Left lobe of liver (tissue), 2 donors: ENCODE measurements around the gene ITPK1. TPM values are rescaled to one million over a fixed set of nuclear protein-coding genes. Genes with fewer than 3 reads are reported as not detected.
"Not testable (repeated sequence)": the region's sequence is repeated elsewhere in the genome, so short reads cannot be mapped to it uniquely, and the experiment has no call there.

Experiments used
- ATAC-seq: fragments of 200-7000 bp; cut with Tn5 transposase; one replicate; pipeline ENCODE4 v1.9.1; 2020; ENCODE audit warnings: mild to moderate bottlenecking, moderate library complexity
- DNase-seq: peaks from one replicate; pipeline ENCODE4 v3.0.0-alpha.2; 2020; ENCODE audit warnings: low spot score
- total RNA-seq: library from RNA; stranded (reverse); gene quantifications from one replicate; pipeline ENCODE4 v1.2.1, GENCODE V29; 2021
- donor health status: DM: no; HTN: no; CAD: no; lungs with moderate emphysema.
- donor health status: DM: no; HTN: yes; CAD: no.

Gene ITPK1
- total RNA-seq, 1 donor from 2014 or later: 61.3 TPM

GRCh38 chr14:93131257-93131820, 15.6 kb upstream of the ITPK1 start:
- not testable (repeated sequence) for DNase-seq, ATAC-seq

DNA sequence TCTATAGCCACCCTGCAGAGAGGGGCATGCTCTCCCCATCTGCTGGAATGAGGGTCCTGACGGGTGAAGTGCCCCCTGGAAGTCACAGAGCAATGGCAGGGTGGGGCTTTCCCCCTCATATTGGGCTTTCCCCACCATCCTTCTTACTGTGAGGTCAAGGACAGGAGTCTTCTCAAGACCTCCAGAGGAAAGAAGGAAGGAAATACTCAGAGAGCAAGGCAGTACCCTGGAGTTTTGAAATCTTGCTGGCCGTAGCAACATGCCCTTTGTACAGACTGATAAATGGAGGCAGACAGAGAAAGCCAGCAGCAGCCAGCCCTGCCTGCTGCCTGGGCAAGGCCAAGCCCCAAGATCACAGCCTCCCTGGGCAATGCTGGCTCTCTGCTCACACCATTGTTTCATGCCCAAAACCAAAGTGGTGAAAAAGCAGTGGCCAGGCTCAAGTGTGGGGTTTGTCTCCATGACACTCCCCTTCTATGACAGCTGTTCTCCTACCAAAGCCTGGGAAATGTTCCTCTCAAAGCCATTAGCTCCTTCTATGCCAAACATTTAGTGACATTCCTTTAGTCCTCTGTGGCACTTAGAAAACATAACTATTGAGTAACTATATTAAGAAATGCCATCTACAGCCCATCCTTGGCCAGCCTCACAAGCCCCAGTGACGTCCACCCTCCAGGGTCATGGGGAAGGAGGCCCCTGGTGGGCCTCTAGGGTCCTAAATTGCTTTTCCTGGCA, 13.2 kb upstream of the ITPK1 start:
- DNase-seq: no peak
- ATAC-seq: peak; percentile 26

GRCh38 chr14:93126111-93126510, 10.4 kb upstream of the ITPK1 start:
- no peak for DNase-seq

GRCh38 chr14:93122826-93123225, 7.1 kb upstream of the ITPK1 start:
- ATAC-seq (peak; percentile 93), DNase-seq (peak; percentile 89)

More at GRCh38 chr14:93126111-93126510, 10.4 kb upstream of the ITPK1 start:
- ATAC-seq: no peak

GRCh38 chr14:93121030-93121834, 5.5 kb upstream of the ITPK1 start:
- DNase-seq (no peak), ATAC-seq (no peak)

- DNase-seq: no peak
- ATAC-seq: no peak
These were observed 4.8 kb upstream of the ITPK1 start for GRCh38 chr14:93120517-93120916.

DNA sequence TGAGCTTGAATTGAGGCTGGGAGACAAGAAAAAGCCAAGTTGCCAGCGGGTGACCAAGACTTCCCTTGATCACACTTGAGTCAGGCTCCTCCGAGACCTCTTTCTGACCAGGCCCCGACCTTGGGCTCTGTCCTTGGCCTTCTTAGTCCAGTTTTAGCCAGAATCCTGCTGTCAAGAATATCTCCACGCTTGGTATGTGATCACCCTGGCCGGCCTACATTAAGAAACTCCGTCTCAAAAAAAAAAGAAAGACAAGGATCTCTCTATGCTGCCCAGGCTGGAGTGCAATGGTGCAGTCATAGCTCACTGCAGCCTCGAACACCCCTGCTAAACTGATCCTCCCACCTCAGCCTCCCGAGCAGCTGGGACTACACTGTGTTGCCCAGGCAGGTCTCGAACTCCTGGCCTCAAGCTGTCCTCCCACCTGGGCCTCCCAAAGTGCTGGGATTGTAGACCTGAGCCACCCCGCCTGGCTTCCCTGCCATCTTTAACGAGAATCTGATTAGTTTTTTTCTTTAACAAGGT, 1.0 kb upstream of the ITPK1 start:
- no peak for ATAC-seq
- no peak for DNase-seq

DNA sequence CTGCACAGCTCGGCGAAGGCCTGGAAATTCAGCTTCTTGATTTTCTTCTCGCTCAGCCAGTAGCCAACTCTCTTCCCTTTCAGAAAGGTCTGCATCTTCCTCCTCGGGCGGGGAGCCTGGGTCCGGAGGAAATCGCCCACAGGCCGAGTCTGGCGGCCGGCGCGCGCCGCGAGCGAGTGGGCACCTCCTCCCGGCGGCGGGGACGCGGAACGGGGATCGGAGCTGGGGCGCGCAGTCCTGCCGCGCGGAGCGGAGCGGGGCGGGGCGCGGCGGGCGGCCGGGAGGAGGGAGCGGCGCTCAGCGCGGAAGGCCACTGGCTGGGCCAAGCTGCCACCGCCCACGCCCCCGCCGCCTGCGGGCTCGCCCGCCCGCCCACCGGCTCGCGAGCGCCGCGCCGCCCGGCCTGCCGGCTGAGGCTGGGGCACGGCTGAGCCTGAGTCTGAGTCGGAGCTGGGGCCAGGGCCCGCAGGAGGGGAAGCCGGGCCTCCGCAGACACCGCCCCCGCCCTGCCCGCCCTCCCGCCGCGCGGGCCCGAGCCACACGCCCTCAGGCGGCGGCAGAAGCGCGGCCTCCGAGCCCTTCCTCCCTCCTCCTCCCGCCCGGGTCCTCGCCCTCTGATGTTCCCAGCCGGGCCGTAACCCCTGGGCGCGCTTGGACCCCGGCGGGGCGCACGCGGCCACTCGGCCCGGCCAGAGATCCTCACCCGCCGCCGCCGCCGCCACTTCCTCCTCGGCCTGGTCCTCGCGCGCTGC, 480 bp downstream of the ITPK1 start:
- DNase-seq (peak; percentile 94), ATAC-seq (peak; percentile 78)

GRCh38 chr14:93114713-93115068, 1.0 kb downstream of the ITPK1 start:
- DNase-seq (peak; percentile 61), ATAC-seq (peak; percentile 18)

DNA sequence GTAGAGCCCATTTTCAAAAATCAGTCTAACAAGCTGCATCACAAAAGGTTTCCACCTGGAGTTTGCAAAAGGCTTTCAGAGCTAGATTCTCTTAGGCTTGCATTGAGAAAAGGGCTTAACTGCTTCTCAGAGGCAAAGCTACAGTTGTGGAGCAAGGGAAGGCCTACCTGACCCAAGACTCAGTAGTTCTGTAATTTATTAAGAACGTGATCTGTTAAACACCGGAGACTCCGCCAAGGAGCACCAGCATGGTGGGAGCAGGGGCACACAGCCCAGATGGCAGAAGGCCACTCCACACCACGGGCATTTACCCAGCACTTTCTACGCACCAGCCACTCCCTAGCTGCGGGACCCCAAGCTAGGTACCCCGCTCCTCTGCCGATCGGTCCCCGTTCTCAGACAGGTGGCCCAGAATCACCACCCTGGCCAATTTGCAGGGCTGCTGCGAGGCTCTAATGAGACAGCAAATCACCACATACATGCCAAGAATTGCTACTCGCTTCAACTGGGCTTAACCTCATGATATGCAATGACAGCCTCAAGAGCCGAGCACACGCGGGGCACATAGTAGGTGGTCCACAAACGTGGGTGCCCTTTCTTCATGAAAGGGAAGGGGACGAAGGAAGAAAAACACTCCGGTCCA, 1.5 kb downstream of the ITPK1 start:
- ATAC-seq: peak; percentile 6
- no peak for DNase-seq

DNA sequence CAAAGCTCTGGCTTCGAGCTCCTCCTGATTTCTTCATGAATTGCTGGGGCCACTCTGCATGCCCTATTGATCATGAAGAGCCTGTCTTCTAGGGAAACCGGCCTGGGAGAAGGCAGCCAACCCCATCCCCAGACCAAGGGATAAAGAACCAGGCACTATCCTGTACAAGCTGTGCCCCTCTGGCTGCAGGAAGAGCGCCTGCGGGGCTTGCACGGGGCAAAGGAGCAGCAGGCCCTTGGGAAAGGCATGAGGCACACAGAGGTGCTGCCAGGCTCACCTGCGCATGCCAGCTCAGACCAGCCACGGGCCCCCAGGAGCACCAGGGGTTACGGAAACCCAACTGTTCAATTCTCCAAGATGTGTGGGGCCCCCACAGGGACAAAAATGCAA, 2.1 kb downstream of the ITPK1 start:
- peak; percentile 36 for ATAC-seq
- peak; percentile 62 for DNase-seq

GRCh38 chr14:93112891-93113677, 2.6 kb downstream of the ITPK1 start:
- ATAC-seq (peak; percentile 54), DNase-seq (peak; percentile 80)

DNA sequence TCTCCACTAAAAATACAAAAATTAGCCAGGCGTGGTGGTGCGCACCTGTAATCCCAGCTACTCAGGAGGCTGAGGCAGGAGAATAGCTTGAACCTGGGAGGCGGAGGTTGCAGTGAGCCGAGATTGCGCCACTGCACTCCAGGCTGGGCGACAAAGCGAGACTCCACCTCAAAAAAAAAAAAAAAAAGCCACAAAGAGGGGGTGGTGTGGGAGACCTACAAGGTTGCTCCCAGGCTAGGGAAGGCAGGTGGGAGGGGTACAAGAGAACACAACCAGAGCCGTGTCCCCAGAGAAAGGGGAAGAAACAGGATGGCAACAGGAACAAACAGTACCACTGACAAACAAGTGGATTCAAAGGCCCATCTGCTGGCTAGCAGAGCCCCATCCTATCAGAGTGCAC, 4.2 kb downstream of the ITPK1 start:
- ATAC-seq, DNase-seq: not testable (repeated sequence)

- DNase-seq (no peak), ATAC-seq (no peak)
These were observed 4.8 kb downstream of the ITPK1 start for GRCh38 chr14:93110856-93111419.

DNA sequence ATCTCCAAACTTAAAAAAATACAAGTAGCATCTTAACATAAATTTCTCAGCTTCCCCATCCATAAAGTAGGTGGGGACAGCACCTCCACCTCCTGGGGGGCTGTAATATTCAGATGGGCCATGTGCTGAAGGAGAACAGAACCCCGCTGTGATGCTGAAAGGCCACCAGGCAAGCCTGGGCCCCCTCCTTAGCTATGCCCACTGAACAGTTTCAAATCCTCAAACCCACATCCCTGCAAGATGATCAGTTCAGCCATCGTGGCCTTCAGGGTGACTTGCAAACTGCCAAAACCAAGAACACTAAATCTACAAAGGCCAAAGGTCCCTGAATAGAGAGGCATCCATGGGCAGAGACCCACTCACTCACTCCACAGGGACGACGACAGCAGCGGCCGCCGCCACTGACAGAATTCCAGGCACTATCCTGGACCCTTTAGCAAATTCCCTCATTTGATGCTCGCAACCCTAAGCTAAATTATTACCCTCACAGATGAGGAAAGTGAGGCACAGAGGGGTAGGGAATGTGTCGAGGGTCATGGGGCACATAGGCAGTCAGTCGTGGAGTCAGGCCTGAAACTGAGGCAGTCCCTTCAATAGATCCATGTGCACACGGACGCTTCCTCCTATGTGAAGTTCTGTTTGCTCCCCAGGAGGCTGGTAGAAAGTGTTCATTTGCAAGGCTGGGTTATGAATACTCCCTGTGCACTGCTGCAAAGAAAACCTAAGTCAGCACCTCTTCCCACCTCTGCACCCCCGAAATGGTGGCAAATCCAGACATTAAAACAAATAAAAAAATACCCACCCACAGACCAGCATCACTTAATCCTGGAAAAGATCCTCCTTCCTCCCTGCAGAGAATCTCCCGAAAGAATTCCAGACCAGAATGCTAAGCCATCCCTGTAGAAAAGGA, 5.9 kb downstream of the ITPK1 start:
- DNase-seq: no peak
- no peak for ATAC-seq

DNA sequence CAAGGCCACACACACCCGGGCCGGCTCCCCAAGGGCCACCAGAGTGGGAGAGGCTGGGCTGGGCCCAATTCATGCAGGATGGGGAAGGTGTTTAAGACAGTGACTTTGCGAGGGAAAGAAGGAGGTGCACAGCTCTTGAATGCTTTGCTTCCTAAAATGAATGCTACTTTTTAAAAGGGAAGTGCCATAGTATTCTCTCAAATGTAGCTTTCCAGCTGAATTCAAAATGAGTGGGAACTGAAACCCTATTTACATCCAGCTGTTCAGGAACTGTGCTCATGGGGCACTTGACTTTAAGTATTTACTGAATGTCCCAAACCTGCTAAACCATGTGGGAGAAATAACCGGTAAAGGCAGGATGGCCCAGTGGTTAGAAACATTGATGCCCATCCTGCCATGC, 7.6 kb downstream of the ITPK1 start:
- no peak for DNase-seq
- no peak for ATAC-seq

- DNase-seq: no peak
- no peak for ATAC-seq
These were observed 8.3 kb downstream of the ITPK1 start for GRCh38 chr14:93107453-93107852.

GRCh38 chr14:93106541-93107156, 9.1 kb downstream of the ITPK1 start:
- DNase-seq (peak; percentile 66), ATAC-seq (peak; percentile 76)
